Activated T-cell treated with anti-CD3 and anti-CD28 coated beads, Interleukin-2, amount 50 U/mL, for 1 hour (primary cell): Measurements from ENCODE around the gene PINK1.

Source experiments
- DNase-seq: peaks from one replicate; pipeline ENCODE4 v3.0.0-alpha.2; 2020

The PINK1 gene

DNA sequence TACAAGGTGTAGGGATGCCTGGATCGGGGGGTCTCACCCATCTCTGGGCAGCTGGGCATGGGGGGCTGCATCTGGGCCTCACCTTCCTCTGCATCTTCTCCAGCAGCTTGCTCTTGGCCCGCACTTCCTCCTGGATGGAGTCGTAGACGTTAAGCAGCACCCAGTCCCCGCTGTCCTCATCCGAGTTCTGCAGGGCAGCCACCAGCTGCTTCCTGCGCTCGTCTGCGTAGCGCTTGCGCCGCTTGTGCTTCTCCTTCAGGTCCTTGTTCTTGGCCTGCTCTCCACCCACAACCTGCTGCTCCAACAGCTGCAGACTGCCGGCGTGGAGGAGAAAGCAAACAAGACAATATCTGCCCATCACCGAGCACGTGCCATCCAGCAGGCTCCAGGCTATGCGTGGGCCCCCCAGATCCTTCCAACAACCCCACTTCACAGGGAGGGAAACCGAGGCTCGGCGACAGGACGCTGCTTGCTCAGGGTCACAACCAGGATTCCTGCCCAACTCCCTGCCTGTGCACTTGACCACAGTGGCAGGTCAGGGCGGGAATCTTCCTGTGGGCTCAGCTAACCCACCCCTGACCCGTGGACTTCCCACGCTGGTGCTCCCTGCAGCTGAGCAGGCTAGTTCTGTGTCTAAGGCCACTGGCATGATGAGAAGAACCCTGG is 49.4 kb downstream of the PINK1 start:
- no peak for DNase-seq

DNA sequence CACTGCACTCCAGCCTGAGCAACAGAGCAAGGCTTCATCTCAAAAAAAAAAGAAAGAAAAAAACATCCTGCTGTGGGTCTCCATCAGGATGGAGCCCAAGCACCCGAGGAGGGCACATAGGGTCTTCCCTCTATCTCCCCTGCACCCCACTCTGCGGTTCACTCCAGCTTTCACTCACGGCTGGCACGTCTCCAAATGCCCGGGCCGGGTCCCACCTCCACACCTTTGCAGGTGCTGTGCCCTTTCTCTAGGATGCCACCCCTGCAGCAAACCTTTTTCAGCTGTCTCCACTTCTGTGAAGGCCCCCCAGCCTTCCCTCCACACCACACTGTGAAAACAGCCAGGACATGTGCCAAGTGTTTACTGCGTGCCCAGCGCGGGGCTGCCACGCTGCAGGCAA is 50.4 kb downstream of the PINK1 start:
- no peak for DNase-seq

DNA sequence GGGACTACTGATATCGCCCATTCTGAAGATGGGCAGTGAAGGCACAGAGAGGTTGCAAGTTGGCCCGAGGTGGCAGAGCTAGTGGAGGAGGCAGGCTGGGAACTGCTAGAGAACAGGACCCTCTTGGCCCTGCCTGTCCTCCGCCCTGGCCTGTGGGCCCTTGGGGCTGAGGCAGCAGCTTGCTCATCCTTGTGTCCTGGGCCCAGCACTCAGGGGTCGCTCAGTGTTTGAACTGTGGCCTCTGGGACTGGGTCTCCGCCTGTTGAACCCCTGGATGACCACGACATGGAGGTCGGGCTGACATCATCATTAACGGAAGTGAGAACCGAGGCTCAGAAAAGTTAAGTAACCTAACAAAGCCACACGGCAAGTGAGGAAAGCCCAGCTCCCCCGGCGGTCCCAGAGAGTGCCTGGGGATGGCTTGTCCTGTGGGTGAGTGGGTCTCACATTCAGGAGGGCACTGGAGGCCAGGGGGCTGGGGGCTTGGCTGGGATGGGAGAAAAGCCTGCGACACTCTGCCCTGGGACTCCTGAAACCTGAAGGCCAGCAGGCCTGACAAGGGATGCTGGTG is 50.9 kb downstream of the PINK1 start:
- no peak for DNase-seq

DNA sequence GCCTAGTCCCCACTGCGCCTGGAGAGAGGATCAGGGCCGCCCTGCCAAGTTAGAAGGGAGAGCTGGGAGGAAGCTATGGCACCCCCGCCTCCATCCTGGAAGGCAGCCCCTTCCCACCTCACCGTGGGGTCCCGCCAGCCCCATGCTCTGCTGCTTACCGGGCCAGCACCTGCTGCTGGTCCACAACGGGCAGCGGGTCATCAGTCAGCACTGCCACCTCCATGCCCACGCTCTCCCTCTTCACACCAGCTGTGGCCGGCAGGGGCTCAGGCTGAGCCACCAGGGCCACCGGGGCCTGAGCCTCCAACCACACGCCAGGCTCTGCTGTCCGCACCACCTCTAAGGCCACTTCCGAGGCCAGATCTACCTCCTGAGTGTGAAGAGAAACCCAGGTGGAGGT is 51.4 kb downstream of the PINK1 start:
- no peak for DNase-seq

DNA sequence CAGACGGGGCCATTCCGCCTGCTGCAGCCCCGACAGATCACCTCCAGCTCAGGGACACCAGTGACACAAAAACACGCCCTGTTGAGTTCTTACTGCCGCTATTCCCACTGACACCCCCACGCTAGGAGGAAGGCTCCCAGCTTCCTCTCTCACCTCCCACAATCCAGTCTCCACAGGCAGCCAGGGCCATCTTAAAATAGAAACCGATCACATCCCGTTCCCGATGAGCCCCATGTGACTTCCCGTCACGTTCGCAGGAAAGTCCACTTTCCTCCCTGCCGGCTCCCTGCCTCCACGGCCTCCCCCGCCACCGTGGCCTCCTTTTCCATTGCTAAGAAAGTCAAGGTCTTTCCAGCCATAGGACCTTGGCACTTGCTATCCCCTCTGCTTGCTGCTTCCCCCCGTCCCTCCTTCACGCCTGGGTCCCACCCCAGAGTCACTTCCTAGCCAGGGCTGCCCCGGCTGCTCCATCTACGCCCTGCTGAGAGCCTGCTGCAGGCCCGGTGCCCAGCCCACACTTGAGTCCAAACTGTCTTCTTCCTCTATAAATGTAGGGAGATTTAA is 51.9 kb downstream of the PINK1 start:
- DNase-seq: no peak

DNA sequence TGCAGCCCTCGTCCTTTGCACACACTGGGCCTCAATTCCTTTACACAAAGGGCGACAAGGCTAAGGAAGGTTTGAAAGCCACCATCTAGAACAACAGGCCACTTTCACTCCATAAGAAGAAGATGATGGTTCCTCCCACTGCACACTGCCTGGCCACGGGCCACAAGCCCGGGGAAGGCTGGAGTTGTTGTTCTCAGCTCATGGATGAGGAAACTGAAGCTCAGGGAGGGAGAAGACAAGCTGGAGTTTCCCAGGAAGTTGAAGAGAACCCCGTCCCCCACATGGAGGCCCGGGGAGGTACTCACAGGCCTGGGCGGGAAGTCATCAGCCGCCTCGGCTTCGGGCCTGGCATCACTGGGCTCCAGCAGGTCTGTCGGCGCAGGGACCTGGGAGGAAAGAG is 52.5 kb downstream of the PINK1 start:
- DNase-seq: no peak

DNA sequence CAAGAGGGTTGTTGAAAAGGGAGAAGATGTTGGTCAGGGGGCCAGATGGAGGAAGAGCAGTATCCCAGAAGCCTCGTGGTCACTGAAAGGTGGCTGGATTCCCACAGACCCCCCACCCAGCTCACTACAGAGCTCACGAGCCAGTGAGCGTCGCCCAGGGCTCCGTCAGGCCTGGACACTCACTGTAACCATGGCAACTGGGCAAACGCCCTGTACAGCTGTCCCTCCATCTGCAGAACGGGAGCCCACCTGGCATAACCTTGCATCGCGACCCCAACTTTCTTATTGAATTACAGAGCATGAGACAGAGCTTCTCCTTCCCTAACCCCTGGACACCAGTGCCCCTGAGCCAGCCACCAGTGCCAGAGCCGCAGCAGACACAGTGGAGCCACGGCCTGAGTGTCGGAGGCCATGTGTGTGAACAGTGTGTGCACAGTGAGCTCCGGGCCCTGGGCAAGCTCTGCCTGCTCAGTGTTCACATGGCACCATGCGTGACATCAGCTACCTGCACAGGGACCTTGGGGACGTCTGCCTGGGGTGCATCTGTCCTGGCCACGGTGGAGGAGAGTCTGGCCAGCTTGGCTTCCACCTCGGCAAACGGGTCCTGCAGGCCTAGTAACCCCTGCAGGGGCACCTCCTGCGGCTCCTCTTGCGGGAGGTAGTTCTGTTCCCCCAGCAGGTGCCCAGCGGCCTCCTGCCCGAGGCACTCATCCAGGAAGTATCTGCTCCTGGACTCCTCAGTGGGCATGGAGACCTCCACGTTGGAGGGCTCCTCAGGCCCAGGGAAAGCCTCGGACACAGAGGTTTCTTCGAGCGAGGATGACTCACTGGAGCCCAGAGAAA is 53.8 kb downstream of the PINK1 start:
- DNase-seq: no peak

DNA sequence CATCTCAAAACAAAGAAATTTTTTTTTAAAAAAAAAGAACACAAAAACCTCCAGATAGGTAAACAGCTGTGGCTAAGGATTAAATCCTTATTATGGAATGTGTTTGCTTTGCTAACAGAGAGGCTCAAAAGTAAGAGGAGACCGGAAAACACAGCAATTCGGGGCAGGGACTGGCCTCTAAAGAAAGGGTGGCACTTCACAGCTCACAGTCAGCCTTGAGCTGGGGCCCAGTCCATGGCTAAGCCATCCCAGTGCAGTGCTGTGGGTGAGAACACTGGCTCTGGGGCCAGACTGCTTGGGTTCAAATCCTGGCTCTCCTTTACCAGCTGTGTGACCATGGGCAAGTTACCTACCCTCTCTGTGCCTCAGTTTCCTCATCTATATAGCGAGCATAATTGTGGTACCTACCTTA is 56.4 kb downstream of the PINK1 start:
- DNase-seq: no peak

DNA sequence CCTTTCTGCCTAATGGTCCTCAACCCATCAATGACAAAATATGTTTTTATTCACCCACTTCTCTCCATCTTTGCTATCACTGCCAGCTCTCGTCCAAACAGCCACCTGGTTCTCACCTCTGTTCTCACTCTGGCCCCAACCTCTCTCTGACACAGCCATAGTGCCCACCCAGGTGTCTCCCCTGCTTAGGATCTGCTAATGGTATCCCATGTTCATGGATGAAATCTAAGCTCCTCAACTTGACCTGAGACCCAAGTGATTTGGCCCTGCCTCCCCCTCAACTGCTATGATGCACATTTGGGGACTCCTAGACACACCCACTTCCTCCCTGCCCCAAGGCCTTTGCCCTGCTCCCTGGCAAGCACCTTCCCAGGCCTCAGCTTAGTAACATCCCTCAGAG is 58.6 kb downstream of the PINK1 start:
- no peak for DNase-seq

DNA sequence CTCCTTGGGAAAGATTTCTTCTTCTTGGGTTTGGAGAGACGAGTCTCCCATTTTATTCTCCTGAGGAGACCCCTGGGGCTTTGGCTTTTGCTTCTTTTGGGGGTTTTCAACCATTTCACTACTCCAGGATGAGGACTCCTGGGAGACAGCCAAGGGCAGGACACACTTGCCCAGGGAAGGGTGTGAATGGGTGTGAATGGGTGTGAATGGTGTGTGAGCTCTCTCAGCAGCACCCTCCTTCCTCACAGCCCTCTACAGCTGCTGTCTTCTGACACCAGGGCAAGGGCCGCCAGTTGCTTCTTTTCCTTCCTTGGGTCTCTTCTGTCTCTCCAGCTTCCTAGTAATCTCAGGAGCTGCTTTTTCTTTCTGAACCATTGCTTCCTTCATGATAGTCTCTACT is 60.4 kb downstream of the PINK1 start:
- DNase-seq: no peak

DNA sequence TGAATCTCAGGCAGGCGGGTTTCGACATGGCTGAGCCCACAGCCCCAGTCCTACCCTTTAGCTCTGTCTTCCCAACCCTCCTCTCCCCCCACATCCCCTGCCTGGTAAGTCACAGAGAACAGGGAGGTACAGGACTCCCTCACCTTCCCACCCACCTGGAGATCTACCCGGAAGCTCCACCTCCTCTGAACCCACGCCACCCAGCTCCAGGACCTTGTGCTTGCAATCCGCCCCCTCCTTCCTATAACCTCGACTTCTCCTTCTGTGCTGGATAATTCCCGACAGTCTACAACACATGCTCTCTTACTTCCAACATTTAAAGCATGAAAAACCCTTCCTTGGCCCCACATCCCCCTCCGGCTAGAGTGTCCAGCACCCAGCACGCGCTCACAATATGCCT is 62.3 kb downstream of the PINK1 start:
- DNase-seq: no peak

DNA sequence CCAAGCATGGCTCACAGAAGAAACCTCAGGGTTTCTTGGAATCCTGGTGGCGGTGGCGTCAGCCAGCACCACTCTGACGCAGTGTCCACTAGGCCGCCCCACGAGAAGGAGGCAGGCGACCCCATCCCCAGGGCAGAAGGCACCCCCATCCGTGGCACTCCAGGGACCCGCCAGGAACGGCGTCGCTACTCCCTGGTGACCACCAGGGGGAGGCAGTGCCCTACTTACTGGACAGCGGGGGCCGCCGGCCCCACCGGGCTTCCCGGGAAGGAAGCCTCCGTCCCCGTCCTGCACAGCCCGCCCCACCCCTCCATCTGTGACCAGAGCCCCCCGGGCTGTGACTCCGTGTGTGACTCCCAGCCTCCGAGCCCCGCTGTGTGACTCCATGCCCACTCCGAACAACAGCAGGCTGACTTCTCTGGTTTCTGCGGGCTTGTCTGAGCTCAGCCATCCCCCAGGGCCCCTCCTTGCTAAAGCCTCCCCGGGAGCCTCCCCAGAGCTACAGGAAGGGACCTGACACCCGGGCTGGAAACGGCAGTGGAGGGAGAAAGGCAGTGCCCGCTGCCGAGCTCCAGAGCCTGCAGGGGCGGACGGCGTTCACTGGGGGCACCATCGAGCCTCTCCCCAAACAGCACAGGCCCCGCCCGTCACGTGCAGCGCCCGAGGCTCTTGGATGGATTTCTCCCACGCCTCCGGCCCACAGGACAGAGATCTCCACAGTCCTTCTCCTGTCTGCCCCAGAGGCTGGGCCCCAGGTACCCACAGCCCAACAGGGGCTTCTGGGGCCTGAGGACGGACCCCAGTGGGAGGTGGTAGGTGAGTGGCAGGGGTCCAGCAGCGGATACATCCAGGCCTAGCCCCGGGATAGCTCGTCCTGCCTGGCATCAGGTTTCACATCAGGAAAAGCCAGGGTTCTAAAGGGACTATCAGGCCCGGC is 63.4 kb downstream of the PINK1 start:
- peak; percentile 76 for DNase-seq

DNA sequence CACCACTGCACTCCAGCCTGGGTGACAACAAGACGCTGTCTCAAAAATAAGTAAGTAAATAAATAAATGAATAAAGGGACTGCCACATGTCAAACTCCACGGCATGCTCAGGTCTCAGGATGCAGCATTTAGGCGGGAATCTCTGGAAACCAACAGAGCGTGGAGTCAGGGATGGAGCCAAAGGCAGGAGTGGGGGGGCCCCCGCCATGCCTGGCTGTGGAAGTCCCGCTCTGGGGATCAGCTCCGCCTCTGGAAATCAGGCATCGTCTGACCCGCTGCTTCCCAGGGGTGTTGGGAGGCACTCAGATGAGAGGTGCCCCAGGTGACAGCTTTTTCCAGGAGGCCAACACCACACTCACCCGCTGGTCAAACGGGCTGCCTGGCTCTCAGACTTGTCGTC is 64.3 kb downstream of the PINK1 start:
- DNase-seq: no peak

DNA sequence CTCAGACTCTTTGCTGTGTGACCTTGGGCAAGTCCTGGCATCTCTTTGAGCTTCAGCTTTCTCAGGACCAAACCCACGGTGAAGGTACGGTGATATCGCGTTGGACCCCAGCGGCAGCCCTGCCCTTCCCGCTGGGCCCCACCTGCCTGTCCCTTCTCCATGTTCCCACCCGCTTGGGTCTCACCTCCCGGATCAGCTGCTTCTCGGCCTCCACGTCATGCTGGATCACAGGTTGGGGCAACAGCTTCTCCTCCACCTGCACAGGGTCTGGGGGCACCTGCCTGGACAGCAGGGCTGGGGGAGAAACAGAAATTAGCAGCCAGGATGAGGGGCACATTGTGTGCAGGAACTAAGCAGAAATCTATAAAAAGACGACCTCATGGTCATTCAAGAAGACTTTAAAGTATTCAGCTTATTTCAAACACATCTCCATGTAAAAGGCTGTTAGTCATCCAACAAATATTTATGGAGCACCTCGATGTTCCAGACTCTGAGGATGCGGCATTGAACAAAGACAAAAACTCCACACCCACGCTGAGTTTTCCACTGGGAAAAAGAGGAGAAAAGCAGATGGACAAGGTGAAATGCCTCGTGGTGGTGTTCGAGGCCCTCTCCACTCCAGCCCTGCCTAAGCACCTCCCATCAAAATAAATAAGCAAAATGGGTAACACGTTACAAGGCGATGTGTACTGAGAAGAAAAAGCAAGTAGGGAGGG is 65.1 kb downstream of the PINK1 start:
- DNase-seq: no peak

DNA sequence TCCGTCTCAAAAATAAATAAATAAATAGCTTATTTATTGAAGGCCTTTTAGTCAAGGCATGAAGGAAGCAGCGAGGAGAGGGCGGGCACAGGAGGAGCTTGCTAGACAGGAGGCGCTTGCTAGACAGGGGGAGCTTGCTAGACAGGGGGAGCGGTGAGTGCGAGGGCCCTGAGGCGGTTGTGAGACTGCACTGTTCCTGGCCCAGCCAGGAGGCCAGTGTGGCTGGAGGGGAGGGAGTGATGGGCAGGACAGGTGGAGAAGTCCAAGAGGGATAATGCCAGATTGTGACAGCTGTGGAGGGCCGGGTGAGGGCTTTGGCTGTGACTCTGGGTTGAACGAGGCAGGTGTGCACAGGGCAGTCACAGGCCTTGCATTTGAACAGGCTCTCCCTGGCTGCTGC is 66.3 kb downstream of the PINK1 start:
- no peak for DNase-seq

DNA sequence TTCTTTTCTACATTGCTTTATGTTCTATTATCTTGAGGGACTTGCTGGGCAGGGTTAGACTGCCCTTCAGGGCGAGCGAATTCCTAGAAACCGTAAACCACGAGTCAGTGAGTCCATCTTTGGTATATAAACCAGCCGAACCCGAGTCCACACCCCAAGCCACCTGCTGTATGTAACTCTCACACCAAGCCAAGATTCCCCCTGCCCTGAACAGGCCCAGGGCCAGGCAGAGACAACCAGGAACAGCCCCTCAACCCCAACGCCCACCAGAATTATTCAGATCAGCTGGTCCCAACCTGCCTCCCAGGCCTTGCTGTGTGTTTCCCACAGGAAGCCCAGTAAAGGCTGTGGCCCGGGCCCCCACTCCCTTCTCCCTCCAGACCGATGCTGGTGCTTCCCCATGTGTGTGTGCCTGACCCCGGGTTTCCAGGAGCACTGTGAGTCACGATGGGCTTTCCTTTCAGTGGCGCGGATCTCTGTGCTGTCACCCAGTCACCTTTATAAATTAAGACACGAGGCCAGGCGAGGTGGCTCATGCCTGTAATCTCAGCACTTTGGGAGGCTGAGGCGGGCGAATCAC is 67.5 kb downstream of the PINK1 start:
- DNase-seq: no peak
